ENCODE data around the gene PLPP6. TPM values are rescaled to one million over a fixed set of nuclear protein-coding genes. Genes with fewer than 3 reads are reported as not detected.

PLPP6 gene
- total RNA-seq, 1 donor from 2014 or later = 19.2 TPM

DNA sequence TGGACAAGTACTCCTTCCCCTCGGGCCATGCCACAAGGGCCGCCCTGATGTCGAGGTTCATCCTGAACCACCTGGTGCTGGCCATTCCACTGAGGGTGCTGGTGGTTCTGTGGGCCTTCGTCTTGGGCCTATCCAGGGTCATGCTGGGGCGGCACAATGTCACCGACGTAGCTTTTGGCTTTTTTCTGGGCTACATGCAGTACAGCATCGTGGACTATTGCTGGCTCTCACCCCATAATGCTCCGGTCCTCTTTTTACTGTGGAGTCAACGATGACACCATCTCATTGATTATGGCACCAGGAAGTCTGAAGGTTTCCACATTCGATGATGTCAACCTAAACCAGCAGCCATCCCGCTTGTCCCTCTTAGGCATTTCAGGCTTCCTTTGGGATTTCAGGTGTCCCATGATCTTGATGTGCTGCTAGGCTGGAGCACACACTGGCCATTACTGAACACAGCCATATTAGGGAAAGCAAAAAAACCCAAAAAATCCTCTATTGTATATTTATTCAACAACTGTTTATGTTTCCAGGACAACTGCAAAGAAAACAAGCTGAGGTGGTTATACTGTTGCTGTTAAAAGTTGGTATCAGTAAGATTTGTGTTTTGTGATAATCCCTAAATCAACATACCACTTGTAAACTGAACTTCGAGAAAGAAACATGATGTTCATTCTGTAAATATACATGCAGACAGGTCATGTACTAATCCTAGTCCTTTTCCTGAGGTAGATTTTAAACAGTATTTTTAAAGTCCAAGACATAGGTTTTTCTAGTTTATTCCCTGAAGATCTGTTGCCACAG is 1.1 kb downstream of the PLPP6 start:
- no peaks in the 10 kb centered on the region for H3K9me3 ChIP-seq
- H3K27me3 ChIP-seq = no peaks in the 10 kb centered on the region
- TF ChIP-seq CTCF (IDR thresholded peaks at IDR 0.05) = no peak
- intact Hi-C loops (cut with DNase I) = loop anchor here (1.0 to 10.0 kb wide), 6 partner anchors 16 to 1352 kb away; partner anchors contain the start of genes AK3, CDC37L1, GLIS3 and JAK2
- peak overlapping the region; percentile 82 to 87 for H3K27ac ChIP-seq
- no peaks in the 10 kb centered on the region for H3K36me3 ChIP-seq
- no peak for DNase-seq (ENCODE audit: low spot score in 2 of 2)
- peaks cover 7 to 16% of the 10 kb centered on the region in 2 donors for H3K4me1 ChIP-seq
- peak overlapping the region; percentile 66 to 86 for H3K4me3 ChIP-seq

GRCh38 chr9:4663956-4664355 is 1.9 kb downstream of the PLPP6 start:
- H3K27me3 ChIP-seq = no peaks in the 10 kb centered on the region
- peaks cover 7 to 16% of the 10 kb centered on the region in 2 donors for H3K4me1 ChIP-seq
- no peak for DNase-seq (ENCODE audit: low spot score in 2 of 2)
- H3K9me3 ChIP-seq = no peaks in the 10 kb centered on the region
- no peak for TF ChIP-seq CTCF (IDR thresholded peaks at IDR 0.05)
- intact Hi-C loops (cut with DNase I) = loop anchor here (5.0 to 10.0 kb wide), 4 partner anchors 323 to 1351 kb away; partner anchors contain the start of genes GLIS3, JAK2, PLGRKT and RANBP6
- peak overlapping the region in 1 of 2 donors; percentile 87 for H3K27ac ChIP-seq
- peak overlapping the region in 1 of 2 donors; percentile 86 for H3K4me3 ChIP-seq
- H3K36me3 ChIP-seq = no peaks in the 10 kb centered on the region

DNA sequence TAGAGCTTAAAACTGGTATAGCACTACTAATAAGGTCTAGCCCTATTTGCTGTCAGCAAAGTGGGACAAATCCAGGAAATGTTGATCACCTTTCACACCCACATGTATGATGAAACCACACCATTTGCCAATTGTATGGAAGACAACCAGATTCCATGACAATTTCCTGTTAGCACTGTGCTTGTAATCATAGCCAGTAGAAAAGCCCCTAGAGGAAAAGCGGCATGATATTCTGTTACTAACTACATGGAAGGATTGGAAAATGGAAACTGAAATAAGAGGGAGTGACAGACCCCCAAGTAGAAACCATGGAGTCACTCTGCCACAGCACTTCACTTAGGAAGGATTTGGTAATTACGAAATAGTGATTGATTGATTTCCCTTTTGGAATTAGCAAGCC is 3.3 kb downstream of the PLPP6 start:
- Histone ChIP-seq H3K4me3 (no peak overlapping the region), H3K27ac (no peak overlapping the region), H3K9me3 (no peaks in the 10 kb centered on the region), H3K27me3 (no peaks in the 10 kb centered on the region), H3K36me3 (no peaks in the 10 kb centered on the region), H3K4me1 (peaks cover 7 to 16% of the 10 kb centered on the region in 2 donors)
- no peak for DNase-seq (ENCODE audit: low spot score in 2 of 2)
- intact Hi-C loops (cut with DNase I) = loop anchor here (10.0 kb wide), 1 partner anchor 1349 kb away; the partner anchor contains the start of gene RANBP6
- TF ChIP-seq CTCF (IDR thresholded peaks at IDR 0.05) = no peak

DNA sequence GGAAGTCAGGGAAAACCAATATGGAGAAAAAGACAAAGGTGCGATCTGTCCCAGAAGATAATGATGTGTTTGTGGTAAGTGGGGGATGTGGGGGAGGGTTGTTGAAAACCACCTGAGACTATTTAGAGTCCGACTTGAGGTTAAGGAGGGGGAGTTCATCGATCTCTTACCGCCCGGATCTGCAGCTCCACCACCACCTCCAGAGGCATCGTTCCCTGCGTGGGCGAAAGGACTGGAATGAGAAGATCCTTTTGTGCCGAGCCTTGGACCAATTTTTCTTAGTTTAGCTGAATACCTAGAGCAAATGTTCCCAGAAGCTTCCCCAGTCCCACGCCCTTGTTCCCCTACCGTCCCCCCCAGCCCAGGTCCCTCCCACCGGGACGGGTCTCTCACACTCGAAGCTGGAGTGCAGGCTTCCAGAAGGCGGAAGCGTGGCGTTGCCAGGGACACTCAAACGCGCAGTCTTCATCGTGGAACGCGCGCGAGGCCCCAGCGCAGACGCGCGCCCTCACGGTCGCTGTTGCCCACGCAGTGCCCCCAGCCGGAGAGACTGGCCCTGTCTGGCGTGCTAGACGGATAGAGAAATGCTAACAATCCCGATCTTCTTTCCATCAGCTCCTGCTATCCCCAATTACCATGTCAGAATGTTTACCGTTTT is 4.1 kb downstream of the PLPP6 start, which contains the start of gene SPATA6L:
SPATA6L (minus strand) TSS at position 439 of the 658 bp plus-strand sequence; CDS start at position 209, 230 bp downstream.
- no peaks in the 10 kb centered on the region for H3K27me3 ChIP-seq
- H3K4me1 ChIP-seq = peaks cover 7 to 16% of the 10 kb centered on the region in 2 donors
- H3K9me3 ChIP-seq = no peaks in the 10 kb centered on the region
- H3K36me3 ChIP-seq = no peaks in the 10 kb centered on the region
- H3K27ac ChIP-seq = peak within 1 kb of the TSS; percentile 39 to 68
- peak in 1 of 2 donors; percentile 83 for DNase-seq (ENCODE audit: low spot score in 2 of 2)
- TF ChIP-seq CTCF (IDR thresholded peaks at IDR 0.05) = peak in 1 of 3 experiments; percentile 12
- H3K4me3 ChIP-seq = peak within 1 kb of the TSS; percentile 56 to 68
- intact Hi-C loops (cut with DNase I) = loop anchor here (10.0 kb wide), 1 partner anchor 1349 kb away; the partner anchor contains the start of gene RANBP6

- H3K27ac ChIP-seq = no peak overlapping the region
- TF ChIP-seq CTCF (IDR thresholded peaks at IDR 0.05) = no peak
- no peaks in the 10 kb centered on the region for H3K27me3 ChIP-seq
- intact Hi-C loops (cut with DNase I) = loop anchor here (10.0 kb wide), 1 partner anchor 1347 kb away; the partner anchor contains the start of gene RANBP6
- DNase-seq (ENCODE audit: low spot score in 2 of 2) = no peak
- H3K4me3 ChIP-seq = no peak overlapping the region
- H3K4me1 ChIP-seq = peaks cover 7 to 13% of the 10 kb centered on the region in 2 donors
- H3K9me3 ChIP-seq = no peaks in the 10 kb centered on the region
- H3K36me3 ChIP-seq = no peaks in the 10 kb centered on the region
These were observed 5.6 kb downstream of the PLPP6 start for GRCh38 chr9:4667681-4668080.
